HG03342 (cell line): ENCODE measurements around the gene DPP3.

Experiments used
- ATAC-seq: cut with Tn5 transposase; IDR thresholded peaks from one replicate; pipeline ENCODE4 v1.9.1; 2021; ENCODE audit warnings: mild to moderate bottlenecking, moderate library complexity; ENCODE audit not compliant: unreplicated experiment

The DPP3 gene

GRCh38 chr11:66550887-66551286, 70.7 kb downstream of the DPP3 start:
- ATAC-seq: no peak

DNA sequence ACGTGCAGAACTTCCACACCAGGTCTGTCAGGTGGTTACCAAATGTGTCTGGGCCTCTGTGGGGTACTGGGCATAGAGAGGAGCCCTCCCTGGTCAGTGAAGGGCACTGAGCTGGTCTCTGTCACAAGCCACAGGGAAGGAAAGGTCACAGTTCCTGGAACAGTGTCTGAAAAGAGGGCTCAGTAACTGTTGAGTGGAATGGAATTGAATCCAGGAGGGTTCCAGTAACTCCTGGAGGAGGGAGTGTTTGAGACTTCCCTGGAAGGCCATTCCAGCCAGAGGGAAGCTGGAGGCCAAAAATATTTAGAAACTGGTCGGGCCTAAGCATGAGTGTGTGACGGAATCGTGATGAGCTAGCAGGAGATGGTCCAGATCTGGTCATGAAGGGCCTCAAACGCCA, 74.4 kb downstream of the DPP3 start:
- no peak for ATAC-seq

GRCh38 chr11:66555416-66555815, 75.2 kb downstream of the DPP3 start:
- ATAC-seq: no peak

DNA sequence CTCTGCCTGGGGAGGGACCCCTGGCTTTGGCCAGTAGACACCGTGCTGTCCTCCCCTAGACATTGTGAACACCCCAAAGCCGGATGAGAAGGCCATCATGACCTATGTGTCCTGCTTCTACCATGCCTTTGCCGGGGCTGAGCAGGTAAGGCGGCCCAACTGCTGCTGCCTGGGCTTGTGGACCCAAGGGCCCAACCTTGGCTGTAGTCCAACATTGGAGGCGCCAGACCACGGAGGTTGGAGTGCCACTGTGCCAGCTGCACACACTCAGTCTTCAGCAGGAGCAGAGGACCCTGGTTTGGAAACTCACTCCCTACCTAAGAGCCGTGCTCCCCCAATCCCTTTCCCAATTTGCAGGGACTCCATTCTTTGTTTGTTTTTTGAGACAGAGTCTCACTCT, 75.9 kb downstream of the DPP3 start:
- no peak for ATAC-seq

DNA sequence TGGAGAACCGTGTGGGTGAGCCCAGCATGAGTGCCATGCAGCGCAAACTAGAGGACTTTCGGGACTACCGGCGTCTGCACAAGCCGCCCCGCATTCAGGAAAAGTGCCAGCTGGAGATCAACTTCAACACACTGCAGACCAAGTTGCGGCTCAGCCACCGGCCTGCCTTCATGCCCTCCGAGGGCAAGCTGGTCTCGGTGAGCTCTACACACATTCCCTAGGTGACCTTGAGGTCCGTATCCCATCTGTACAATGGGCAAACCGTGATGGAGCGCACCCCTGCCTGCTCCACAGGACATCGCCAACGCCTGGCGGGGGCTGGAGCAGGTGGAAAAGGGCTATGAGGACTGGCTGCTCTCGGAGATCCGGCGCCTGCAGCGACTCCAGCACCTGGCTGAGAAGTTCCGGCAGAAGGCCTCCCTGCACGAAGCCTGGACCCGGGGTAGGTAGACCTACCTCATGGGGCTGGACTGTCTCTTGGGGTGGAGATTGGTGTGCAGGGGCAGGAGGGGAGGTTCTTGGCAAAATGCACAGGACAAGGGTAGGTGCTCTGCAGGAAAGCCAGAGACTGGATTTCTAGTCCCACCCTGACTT, 77.6 kb downstream of the DPP3 start:
- no peak for ATAC-seq
